Measurements from ENCODE around the gene EIF2B4. TPM values are rescaled to one million over a fixed set of nuclear protein-coding genes. Genes with fewer than 3 reads are reported as not detected.
A peak's percentile ranks its signal among the peaks of the same experiment; 100 is the strongest.

EIF2B4 gene
- total and polyA plus RNA-seq, 2 of the 13 experiments (the other 11 are each of a cell fraction or from before 2014, with no cell fraction given) = 91.5 to 96.4 TPM

- TF ChIP-seq, protein P1, sequence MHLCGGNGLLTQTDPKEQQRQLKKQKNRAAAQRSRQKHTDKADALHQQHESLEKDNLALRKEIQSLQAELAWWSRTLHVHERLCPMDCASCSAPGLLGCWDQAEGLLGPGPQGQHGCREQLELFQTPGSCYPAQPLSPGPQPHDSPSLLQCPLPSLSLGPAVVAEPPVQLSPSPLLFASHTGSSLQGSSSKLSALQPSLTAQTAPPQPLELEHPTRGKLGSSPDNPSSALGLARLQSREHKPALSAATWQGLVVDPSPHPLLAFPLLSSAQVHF (CRISPR knock-in tag; IDR thresholded peaks at IDR 0.05) = peak; percentile 70; the same call in 1 of the 2 replicates
- TF ChIP-seq, protein P2, sequence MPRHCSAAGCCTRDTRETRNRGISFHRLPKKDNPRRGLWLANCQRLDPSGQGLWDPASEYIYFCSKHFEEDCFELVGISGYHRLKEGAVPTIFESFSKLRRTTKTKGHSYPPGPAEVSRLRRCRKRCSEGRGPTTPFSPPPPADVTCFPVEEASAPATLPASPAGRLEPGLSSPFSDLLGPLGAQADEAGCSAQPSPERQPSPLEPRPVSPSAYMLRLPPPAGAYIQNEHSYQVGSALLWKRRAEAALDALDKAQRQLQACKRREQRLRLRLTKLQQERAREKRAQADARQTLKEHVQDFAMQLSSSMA (CRISPR knock-in tag; IDR thresholded peaks at IDR 0.05) = 0 out of 2 replicates have a peak, but pooled peaks have one; percentile 5
- TF ChIP-seq BRCA1 (CRISPR knock-in tag; IDR thresholded peaks at IDR 0.05) (no peak), ZNF234 (CRISPR knock-in tag; conservative IDR thresholded peaks at IDR 0.05) (peak; percentile 48; the same call in 1 of the 2 replicates), ZNF547 (CRISPR knock-in tag; IDR thresholded peaks at IDR 0.05) (peak; percentile 57; the same call in 1 of the 2 replicates), TMF1 (CRISPR knock-in tag; IDR thresholded peaks at IDR 0.05; ENCODE audit: low read depth) (peak; percentile 16), ZFP82 (CRISPR knock-in tag; IDR thresholded peaks at IDR 0.05; ENCODE audit: borderline replicate concordance) (0 out of 2 replicates have a peak, but pooled peaks have one; percentile 71), ZFYVE20 (CRISPR knock-in tag; IDR thresholded peaks at IDR 0.05; ENCODE audit: borderline replicate concordance, low read depth) (0 out of 2 replicates have a peak, but pooled peaks have one; percentile 12)
- TF ChIP-seq, protein P3, sequence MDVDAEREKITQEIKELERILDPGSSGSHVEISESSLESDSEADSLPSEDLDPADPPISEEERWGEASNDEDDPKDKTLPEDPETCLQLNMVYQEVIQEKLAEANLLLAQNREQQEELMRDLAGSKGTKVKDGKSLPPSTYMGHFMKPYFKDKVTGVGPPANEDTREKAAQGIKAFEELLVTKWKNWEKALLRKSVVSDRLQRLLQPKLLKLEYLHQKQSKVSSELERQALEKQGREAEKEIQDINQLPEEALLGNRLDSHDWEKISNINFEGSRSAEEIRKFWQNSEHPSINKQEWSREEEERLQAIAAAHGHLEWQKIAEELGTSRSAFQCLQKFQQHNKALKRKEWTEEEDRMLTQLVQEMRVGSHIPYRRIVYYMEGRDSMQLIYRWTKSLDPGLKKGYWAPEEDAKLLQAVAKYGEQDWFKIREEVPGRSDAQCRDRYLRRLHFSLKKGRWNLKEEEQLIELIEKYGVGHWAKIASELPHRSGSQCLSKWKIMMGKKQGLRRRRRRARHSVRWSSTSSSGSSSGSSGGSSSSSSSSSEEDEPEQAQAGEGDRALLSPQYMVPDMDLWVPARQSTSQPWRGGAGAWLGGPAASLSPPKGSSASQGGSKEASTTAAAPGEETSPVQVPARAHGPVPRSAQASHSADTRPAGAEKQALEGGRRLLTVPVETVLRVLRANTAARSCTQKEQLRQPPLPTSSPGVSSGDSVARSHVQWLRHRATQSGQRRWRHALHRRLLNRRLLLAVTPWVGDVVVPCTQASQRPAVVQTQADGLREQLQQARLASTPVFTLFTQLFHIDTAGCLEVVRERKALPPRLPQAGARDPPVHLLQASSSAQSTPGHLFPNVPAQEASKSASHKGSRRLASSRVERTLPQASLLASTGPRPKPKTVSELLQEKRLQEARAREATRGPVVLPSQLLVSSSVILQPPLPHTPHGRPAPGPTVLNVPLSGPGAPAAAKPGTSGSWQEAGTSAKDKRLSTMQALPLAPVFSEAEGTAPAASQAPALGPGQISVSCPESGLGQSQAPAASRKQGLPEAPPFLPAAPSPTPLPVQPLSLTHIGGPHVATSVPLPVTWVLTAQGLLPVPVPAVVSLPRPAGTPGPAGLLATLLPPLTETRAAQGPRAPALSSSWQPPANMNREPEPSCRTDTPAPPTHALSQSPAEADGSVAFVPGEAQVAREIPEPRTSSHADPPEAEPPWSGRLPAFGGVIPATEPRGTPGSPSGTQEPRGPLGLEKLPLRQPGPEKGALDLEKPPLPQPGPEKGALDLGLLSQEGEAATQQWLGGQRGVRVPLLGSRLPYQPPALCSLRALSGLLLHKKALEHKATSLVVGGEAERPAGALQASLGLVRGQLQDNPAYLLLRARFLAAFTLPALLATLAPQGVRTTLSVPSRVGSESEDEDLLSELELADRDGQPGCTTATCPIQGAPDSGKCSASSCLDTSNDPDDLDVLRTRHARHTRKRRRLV (CRISPR knock-in tag; IDR thresholded peaks at IDR 0.05) = 0 out of 2 replicates have a peak, but pooled peaks have one; percentile 7
- TF ChIP-seq, protein P4, sequence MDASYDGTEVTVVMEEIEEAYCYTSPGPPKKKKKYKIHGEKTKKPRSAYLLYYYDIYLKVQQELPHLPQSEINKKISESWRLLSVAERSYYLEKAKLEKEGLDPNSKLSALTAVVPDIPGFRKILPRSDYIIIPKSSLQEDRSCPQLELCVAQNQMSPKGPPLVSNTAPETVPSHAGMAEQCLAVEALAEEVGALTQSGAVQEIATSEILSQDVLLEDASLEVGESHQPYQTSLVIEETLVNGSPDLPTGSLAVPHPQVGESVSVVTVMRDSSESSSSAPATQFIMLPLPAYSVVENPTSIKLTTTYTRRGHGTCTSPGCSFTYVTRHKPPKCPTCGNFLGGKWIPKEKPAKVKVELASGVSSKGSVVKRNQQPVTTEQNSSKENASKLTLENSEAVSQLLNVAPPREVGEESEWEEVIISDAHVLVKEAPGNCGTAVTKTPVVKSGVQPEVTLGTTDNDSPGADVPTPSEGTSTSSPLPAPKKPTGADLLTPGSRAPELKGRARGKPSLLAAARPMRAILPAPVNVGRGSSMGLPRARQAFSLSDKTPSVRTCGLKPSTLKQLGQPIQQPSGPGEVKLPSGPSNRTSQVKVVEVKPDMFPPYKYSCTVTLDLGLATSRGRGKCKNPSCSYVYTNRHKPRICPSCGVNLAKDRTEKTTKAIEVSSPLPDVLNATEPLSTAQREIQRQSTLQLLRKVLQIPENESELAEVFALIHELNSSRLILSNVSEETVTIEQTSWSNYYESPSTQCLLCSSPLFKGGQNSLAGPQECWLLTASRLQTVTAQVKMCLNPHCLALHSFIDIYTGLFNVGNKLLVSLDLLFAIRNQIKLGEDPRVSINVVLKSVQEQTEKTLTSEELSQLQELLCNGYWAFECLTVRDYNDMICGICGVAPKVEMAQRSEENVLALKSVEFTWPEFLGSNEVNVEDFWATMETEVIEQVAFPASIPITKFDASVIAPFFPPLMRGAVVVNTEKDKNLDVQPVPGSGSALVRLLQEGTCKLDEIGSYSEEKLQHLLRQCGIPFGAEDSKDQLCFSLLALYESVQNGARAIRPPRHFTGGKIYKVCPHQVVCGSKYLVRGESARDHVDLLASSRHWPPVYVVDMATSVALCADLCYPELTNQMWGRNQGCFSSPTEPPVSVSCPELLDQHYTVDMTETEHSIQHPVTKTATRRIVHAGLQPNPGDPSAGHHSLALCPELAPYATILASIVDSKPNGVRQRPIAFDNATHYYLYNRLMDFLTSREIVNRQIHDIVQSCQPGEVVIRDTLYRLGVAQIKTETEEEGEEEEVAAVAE (CRISPR knock-in tag; IDR thresholded peaks at IDR 0.05; ENCODE audit: borderline replicate concordance) = no peak
These were observed 880 bp upstream of the EIF2B4 start (continued) for GRCh38 chr2:27370816-27371620.
